ENCODE results near the gene TNFSF4.
A peak's percentile ranks its signal among the peaks of the same experiment; 100 is the strongest.

Gene TNFSF4

DNA sequence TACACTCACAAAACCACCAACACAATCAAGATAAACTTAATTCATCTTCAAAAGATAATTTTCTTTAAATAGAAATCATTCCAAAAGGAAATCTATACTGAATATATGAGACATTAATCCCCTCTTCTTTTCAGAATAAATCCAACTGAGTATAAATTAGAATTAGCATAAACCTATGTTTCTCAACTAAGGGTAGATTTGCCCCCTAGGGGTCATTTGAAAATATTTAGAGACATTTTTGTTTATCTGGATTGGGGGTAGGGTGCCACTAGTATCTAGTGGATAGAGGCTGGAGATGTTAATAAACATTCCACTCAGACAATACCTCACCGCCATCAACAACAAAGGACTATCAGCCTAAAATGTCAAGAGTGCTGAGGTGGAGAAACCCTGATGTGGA lies 6.5 kb upstream of the TNFSF4 start:
- DNase-seq, result no peak
- in situ Hi-C loops (cut with MboI; ENCODE audit: low pct_unique_long_range_greater_than_20kb, low sequenced_read_pairs), result no loop called here

DNA sequence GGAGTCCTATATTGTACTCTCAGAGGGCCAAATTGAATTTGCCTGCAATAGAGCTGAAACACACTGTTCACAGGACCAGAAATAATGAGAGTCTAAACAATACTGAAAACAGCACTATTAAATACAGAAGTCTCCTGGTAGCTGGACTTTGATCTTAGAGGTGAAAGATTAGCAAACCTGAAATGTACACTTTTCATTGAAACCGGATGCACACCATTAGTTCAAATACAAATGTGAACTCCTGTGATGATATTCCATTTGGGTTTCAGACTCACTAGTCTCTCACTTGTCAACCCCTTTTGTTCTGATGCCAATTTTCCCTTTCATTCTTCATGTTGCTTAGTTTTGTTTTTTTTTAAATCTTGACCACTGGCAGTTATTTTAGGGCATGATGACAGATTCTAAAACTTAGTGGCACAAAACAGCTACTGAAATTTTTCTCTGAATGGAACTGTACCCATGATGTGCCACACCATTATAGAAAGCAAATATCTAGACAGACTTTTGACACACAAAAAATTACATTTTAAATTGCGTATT lies 5.9 kb upstream of the TNFSF4 start:
- DNase-seq, result no peak
- in situ Hi-C loops (cut with MboI; ENCODE audit: low pct_unique_long_range_greater_than_20kb, low sequenced_read_pairs), result no loop called here

DNA sequence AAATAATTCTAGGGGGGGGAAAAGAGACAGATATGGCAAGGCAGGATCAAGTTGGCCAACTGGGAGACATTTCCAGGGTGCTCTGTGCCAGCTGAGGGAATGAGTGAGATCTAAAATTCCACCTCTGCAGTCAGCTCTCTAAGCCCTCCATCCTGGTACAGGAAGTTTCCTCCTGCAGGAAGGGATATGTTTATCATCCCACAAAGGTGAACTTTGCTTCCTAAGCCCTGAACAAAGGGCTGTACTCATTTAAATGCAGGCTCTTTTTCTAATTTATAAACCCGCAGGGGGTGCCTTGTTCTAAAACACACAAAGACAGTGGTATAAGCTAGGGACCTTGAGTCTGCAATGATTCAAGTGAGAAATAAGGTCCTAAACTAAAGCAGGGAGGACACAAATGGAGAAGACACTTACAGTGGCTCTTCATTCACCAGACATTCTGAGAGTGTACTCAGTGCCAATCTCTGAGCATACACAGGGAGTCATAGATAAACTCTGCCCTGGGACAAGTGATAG lies 3.6 kb upstream of the TNFSF4 start:
- no peak for DNase-seq
- in situ Hi-C loops (cut with MboI; ENCODE audit: low pct_unique_long_range_greater_than_20kb, low sequenced_read_pairs), result no loop called here

DNA sequence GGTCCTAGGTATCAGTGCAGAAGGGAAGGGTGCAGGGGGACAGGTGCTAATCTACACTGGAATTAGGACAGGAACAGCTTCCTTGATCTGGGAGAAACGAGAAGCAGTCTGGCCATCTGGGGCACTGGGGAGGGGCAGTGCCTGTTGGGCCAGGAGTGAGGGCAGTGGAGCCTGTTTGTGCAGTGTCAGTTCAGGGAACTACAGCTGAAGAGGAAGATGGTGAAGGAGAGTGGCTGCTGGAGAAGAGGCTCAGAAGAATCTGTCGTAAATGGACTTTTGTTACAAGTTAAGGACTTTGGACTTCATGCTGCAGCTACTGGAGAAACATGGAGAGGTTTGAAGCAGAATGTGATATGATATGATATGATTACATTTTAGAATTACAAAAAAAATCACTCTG lies 3.2 kb upstream of the TNFSF4 start:
- peak; percentile 35 for DNase-seq
- in situ Hi-C loops (cut with MboI; ENCODE audit: low pct_unique_long_range_greater_than_20kb, low sequenced_read_pairs), result no loop called here

GRCh38 chr1:173208868-173209267 lies 1.7 kb upstream of the TNFSF4 start:
- in situ Hi-C loops (cut with MboI; ENCODE audit: low pct_unique_long_range_greater_than_20kb, low sequenced_read_pairs), result no loop called here
- no peak for DNase-seq

- in situ Hi-C loops (cut with MboI; ENCODE audit: low pct_unique_long_range_greater_than_20kb, low sequenced_read_pairs), result no loop called here
- no peak for DNase-seq
Measured at GRCh38 chr1:173208146-173208545, 1.0 kb upstream of the TNFSF4 start.

- peak; percentile 92 for DNase-seq
- in situ Hi-C loops (cut with MboI; ENCODE audit: low pct_unique_long_range_greater_than_20kb, low sequenced_read_pairs), result no loop called here
Measured at GRCh38 chr1:173205146-173206051, 1.7 kb downstream of the TNFSF4 start.

GRCh38 chr1:173204693-173205092 lies 2.4 kb downstream of the TNFSF4 start:
- DNase-seq, result no peak
- in situ Hi-C loops (cut with MboI; ENCODE audit: low pct_unique_long_range_greater_than_20kb, low sequenced_read_pairs), result no loop called here

- DNase-seq, result peak; percentile 61
- in situ Hi-C loops (cut with MboI; ENCODE audit: low pct_unique_long_range_greater_than_20kb, low sequenced_read_pairs), result no loop called here
Measured at GRCh38 chr1:173202424-173203145, 4.5 kb downstream of the TNFSF4 start.

- no peak for DNase-seq
- in situ Hi-C loops (cut with MboI; ENCODE audit: low pct_unique_long_range_greater_than_20kb, low sequenced_read_pairs), result no loop called here
Measured at GRCh38 chr1:173201969-173202368, 5.2 kb downstream of the TNFSF4 start.

- in situ Hi-C loops (cut with MboI; ENCODE audit: low pct_unique_long_range_greater_than_20kb, low sequenced_read_pairs), result no loop called here
Measured at GRCh38 chr1:173195596-173196088, 11.5 kb downstream of the TNFSF4 start.

DNA sequence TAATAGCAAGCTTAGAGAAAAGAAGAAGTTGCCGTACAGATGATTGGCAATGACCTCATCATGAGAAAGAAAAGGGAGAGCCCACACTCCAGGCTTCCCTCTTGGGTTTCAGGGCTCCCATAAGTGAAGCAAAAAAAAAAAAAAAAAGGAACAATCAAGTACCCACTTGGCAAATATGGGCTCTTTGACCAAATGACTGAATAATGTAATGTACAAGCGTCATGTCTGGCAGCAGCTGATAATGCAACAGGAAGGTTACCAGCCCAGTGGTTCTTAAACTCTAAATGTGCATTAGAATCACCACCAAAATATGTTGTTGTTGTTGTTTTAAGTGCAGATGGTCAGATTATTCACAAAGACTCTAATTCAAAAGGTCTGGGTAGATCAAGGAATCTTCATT lies 13.5 kb downstream of the TNFSF4 start:
- DNase-seq, result peak; percentile 69
- in situ Hi-C loops (cut with MboI; ENCODE audit: low pct_unique_long_range_greater_than_20kb, low sequenced_read_pairs), result no loop called here

More at GRCh38 chr1:173195596-173196088, 11.5 kb downstream of the TNFSF4 start:
- DNase-seq, result no peak

GRCh38 chr1:173191011-173191705 lies 16.0 kb downstream of the TNFSF4 start:
- in situ Hi-C loops (cut with MboI; ENCODE audit: low pct_unique_long_range_greater_than_20kb, low sequenced_read_pairs), result no loop called here
- DNase-seq, result no peak

- in situ Hi-C loops (cut with MboI; ENCODE audit: low pct_unique_long_range_greater_than_20kb, low sequenced_read_pairs), result no loop called here
- DNase-seq, result peak; percentile 60
Measured at GRCh38 chr1:173190101-173190936, 16.8 kb downstream of the TNFSF4 start.

- no peak for DNase-seq
- in situ Hi-C loops (cut with MboI; ENCODE audit: low pct_unique_long_range_greater_than_20kb, low sequenced_read_pairs), result no loop called here
Measured at GRCh38 chr1:173187671-173188237, 19.4 kb downstream of the TNFSF4 start.

- DNase-seq, result no peak
- in situ Hi-C loops (cut with MboI; ENCODE audit: low pct_unique_long_range_greater_than_20kb, low sequenced_read_pairs), result no loop called here
Measured at GRCh38 chr1:173181791-173182190, 25.3 kb downstream of the TNFSF4 start.

DNA sequence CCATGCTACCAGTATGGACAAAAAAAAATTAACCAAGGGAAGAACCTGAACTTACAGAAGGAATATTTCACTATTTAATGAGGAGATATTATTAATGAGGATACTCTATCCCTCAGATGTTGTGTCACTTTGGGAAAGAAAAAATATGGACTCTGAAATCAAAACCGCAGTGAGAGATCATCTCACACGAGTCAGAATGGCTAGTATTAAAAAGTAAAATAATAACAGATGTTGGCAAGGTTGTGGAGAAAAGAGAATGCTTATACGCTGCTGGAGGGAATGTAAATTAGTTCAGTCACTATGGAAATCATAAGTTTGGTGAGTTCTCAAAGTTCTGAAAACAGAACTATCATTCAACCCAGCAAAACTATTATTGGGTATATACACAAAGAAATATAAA lies 30.9 kb downstream of the TNFSF4 start:
- DNase-seq, result no peak
- in situ Hi-C loops (cut with MboI; ENCODE audit: low pct_unique_long_range_greater_than_20kb, low sequenced_read_pairs), result no loop called here

DNA sequence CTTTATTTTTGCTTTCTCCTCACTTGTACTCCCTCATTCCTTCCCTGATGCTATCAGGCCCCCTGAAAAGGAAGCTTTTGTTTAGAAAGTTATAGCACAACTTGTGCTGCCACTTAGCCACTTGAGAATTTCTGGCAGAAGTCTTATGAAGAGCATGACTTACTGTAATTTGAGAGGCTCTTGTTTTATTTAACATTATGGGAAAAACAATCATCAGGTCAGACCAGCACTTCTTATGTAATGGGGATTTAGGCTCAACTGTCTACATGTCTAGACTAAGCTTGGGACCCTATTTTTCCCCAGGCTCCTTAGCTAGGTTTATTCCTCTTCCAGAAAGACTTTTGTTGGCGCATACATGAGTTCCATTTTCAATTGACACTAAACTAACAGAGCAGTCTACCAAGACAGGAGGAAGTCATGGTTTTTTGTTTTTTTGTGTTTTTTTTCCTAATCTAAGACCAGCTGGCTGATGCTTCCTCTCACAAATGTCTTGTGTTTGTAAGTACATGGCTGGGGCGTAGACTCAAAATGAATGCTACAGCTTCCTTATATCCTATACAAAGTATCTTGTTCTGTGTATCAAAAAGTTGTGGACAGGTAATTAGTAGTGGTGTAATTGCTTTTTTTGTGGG lies 31.5 kb downstream of the TNFSF4 start:
- peak; percentile 32 for DNase-seq
- in situ Hi-C loops (cut with MboI; ENCODE audit: low pct_unique_long_range_greater_than_20kb, low sequenced_read_pairs), result no loop called here
